ENCODE results near the gene NPR2.

NPR2 gene

GRCh38 chr9:35791297-35791921 is at the start of gene NPR2:
Gene NPR2, plus strand, starts transcription at chr9:35791591. Its CDS starts 818 bp downstream, at chr9:35792409.
- no peak for FAIRE-seq

GRCh38 chr9:35741740-35742139 is 49.7 kb upstream of the NPR2 start:
- no peak for FAIRE-seq

- no peak for FAIRE-seq
These were observed 47.9 kb upstream of the NPR2 start for GRCh38 chr9:35743452-35743851.

- no peak for FAIRE-seq
These were observed 47.4 kb upstream of the NPR2 start for GRCh38 chr9:35743880-35744518.

- no peak for FAIRE-seq
These were observed 45.8 kb upstream of the NPR2 start for GRCh38 chr9:35745569-35745968.

GRCh38 chr9:35746583-35746982 is 44.8 kb upstream of the NPR2 start:
- no peak for FAIRE-seq

GRCh38 chr9:35748242-35748857 is 43.0 kb upstream of the NPR2 start:
- FAIRE-seq = no peak

- FAIRE-seq = no peak
These were observed 42.4 kb upstream of the NPR2 start, which contains the start of the genes GBA2 and RGP1 for GRCh38 chr9:35748858-35749514. Gene GBA2, minus strand, starts transcription at chr9:35749228. Its CDS starts 524 bp downstream, at chr9:35748704. Gene RGP1, plus strand, starts transcription at chr9:35749287. Its CDS starts 469 bp downstream, at chr9:35749756.

- FAIRE-seq = no peak
These were observed 41.7 kb upstream of the NPR2 start for GRCh38 chr9:35749515-35750255.

GRCh38 chr9:35750256-35750531 is 41.2 kb upstream of the NPR2 start:
- FAIRE-seq = no peak

GRCh38 chr9:35753466-35753865 is 37.9 kb upstream of the NPR2 start:
- FAIRE-seq = no peak

GRCh38 chr9:35754264-35754663 is 37.1 kb upstream of the NPR2 start, which contains the start of gene MSMP:
Gene MSMP, minus strand, starts transcription at chr9:35754276. Its CDS starts 147 bp downstream, at chr9:35754129.
- no peak for FAIRE-seq

GRCh38 chr9:35755071-35755470 is 36.3 kb upstream of the NPR2 start:
- no peak for FAIRE-seq

GRCh38 chr9:35756275-35757225 is 34.8 kb upstream of the NPR2 start:
- FAIRE-seq = no peak

GRCh38 chr9:35757226-35757891 is 34.0 kb upstream of the NPR2 start:
- peak; percentile 17 for FAIRE-seq

- no peak for FAIRE-seq
These were observed 33.5 kb upstream of the NPR2 start for GRCh38 chr9:35757892-35758275.

GRCh38 chr9:35758475-35759050 is 32.8 kb upstream of the NPR2 start:
- no peak for FAIRE-seq

GRCh38 chr9:35759795-35760194 is 31.6 kb upstream of the NPR2 start:
- FAIRE-seq = no peak

GRCh38 chr9:35760651-35761050 is 30.7 kb upstream of the NPR2 start:
- FAIRE-seq = peak; percentile 60

- peak; percentile 45 for FAIRE-seq
These were observed 28.2 kb upstream of the NPR2 start for GRCh38 chr9:35763181-35763580.

- no peak for FAIRE-seq
These were observed 27.6 kb upstream of the NPR2 start for GRCh38 chr9:35763803-35764202.
